ENCODE measurements around the gene DDX39B. TPM values are rescaled to one million over a fixed set of nuclear protein-coding genes. Genes with fewer than 3 reads are reported as not detected.
"Not testable (repeated sequence)": the region's sequence is repeated elsewhere in the genome, so short reads cannot be mapped to it uniquely, and the experiment has no call there.

Gene DDX39B
- total and polyA plus RNA-seq, 7 experiments from 2014 or later, result 106 to 761 (median 506) TPM

DNA sequence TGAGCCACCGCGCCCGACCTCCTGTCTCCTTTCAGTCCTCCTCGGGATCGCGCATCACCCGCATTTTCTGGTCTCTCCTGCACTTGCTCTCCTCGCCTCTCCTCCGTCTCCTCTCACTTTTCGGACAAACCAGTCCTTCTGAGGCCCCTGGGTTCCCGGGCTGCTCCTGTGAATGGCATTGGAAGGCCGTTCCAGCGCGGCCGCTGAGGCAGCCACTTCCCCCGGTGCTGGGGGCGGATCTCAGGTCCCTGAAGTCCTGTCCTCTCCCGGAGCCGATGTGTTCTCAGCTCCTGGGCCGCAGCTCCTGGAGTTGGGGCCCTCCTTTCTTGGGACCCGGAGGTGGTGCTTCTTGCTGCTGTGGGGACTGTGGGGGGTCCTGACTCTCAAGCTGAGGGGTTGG lies 43.1 kb downstream of the DDX39B start:
- no peaks in the 10 kb centered on the region for H3K27me3 Mint-ChIP-seq
- ChIA-PET CTCF (interaction anchor here (1.0 kb wide), 1 partner anchor 35 kb away, joined by 3 read pairs; no protein-coding TSS in a partner anchor), POLR2A (interaction anchor here (1.2 to 7.8 kb wide), 2 partner anchors 36 to 41 kb away, joined by 3 to 77 read pairs; partner anchors contain the start of gene DDX39B)
- H3K36me3 Mint-ChIP-seq, result peaks cover 0 to 16% (median 0%) of the 10 kb centered on the region in 5 donors
- Histone ChIP-seq H3K4me3 (ENCODE audit: low read length) (no peak overlapping the region), H3K27me3 (ENCODE audit: control insufficient read depth in 2 of 2, insufficient read depth in 2 of 2, low read length in 2 of 2) (no peaks in the 10 kb centered on the region), H3K36me3 (ENCODE audit: control insufficient read depth in 2 of 3, insufficient read depth in 3 of 3, low read length in 3 of 3) (peaks cover 0 to 8% (median 0%) of the 10 kb centered on the region in 3 experiments), H3K4me1 (ENCODE audit: control insufficient read depth in 2 of 2, insufficient read depth in 2 of 2, low read length in 2 of 2) (peaks cover 8 to 20% of the 10 kb centered on the region in 2 donors), H3K9me3 (ENCODE audit: control insufficient read depth in 2 of 3, low read length in 3 of 3) (no peaks in the 10 kb centered on the region), H3K27ac (ENCODE audit: low read depth, low read length) (no peak overlapping the region)
- H3K9me3 Mint-ChIP-seq, result no peaks in the 10 kb centered on the region
- intact Hi-C loops (cut with micrococcal nuclease), result loop anchor here (10.0 kb wide), 3 partner anchors 336 to 696 kb away; partner anchors contain the start of genes GPSM3 (in 1 of the 2), NEU1 (in 1 of the 2) and PBX2 (in 1 of the 2)
- H3K4me3 Mint-ChIP-seq, result peak overlapping the region; percentile 86 to 95 (median 90)
- no peak for ATAC-seq
- H3K4me1 Mint-ChIP-seq, result peaks cover 34 to 76% (median 69%) of the 10 kb centered on the region in 7 donors
- peak overlapping the region; percentile 55 to 91 (median 83) for H3K27ac Mint-ChIP-seq
- DNase-seq, result no peak

DNA sequence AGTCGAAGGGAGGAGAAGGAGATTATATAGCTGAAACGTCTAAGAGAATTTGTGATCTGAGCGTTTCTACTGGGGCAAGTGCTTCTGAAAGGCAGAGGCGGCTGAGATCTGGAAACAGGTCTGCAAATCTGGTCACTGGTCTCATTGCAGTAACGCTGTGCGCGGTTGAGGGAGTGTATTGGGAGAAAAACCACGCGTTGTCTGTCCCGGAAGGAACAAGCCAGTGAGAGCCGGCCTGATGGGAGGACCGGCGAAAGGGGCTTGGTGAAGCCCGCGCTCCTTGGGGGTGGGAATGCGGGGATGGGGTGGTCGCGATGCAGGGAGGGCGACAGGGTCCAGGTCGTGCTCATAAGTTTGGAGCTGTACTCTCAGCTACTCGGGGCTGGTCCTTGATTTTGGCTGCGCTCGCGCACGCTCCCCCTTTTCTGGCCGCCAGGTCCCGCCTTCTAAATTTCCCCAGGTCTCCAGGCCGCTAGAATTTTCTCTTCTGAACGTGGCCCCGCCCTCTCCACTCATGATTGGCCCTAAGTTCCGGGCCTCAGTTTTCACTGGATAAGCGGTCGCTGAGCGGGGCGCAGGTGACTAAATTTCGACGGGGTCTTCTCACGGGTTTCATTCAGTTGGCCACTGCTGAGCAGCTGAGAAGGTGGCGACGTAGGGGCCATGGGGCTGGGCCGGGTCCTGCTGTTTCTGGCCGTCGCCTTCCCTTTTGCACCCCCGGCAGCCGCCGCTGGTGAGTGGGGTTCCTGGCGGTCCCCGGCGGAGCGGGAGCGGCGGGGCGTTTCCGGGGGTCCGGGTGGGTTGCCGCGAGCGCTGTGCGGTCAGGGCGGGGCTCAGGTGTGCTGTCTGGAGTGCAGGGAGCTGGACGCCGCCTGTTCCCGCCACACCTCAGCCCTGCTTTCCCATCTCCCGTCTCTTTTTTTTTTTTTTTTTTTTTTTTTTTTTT lies 44.0 kb downstream of the DDX39B start, which contains the start of gene MICB:
Gene MICB, plus strand, starts transcription at position 615 of the 946 bp plus-strand sequence. Its CDS starts 49 bp downstream, at position 664.
- Mint-ChIP-seq H3K9me3 (no peaks in the 10 kb centered on the region), H3K27ac (peak within 1 kb of the TSS; percentile 84 to 95 (median 88)), H3K4me3 (peak within 1 kb of the TSS; percentile 87 to 95 (median 91)), H3K36me3 (peaks cover 0 to 18% (median 0%) of the 10 kb centered on the region in 5 donors), H3K27me3 (no peaks in the 10 kb centered on the region), H3K4me1 (peaks cover 40 to 75% (median 70%) of the 10 kb centered on the region in 7 donors)
- peaks cover 0 to 8% (median 0%) of the 10 kb centered on the region in 3 experiments for H3K36me3 ChIP-seq (ENCODE audit: control insufficient read depth in 2 of 3, insufficient read depth in 3 of 3, low read length in 3 of 3)
- ATAC-seq (peak; percentile 88), DNase-seq (peak; percentile 61 to 88 (median 79))
- peak within 1 kb of the TSS; percentile 91 for H3K4me3 ChIP-seq (ENCODE audit: low read length)
- no peaks in the 10 kb centered on the region for H3K9me3 ChIP-seq (ENCODE audit: control insufficient read depth in 2 of 3, low read length in 3 of 3)
- ChIA-PET POLR2A (interaction anchor here (0.7 to 7.8 kb wide), 6 partner anchors 13 to 125 kb away, joined by 3 to 77 read pairs (median 3); partner anchors contain the start of gene DDX39B), CTCF (interaction anchor here (0.8 to 1.0 kb wide), 2 partner anchors 34 to 125 kb away, joined by 3 read pairs; no protein-coding TSS in a partner anchor)
- H3K4me1 ChIP-seq (ENCODE audit: control insufficient read depth in 2 of 2, insufficient read depth in 2 of 2, low read length in 2 of 2), result peaks cover 14 to 24% of the 10 kb centered on the region in 2 donors
- intact Hi-C loops (cut with micrococcal nuclease), result loop anchor here (1.0 to 10.0 kb wide), 4 partner anchors 44 to 697 kb away; partner anchors contain the start of genes DDX39B (in 1 of the 2), GPSM3 (in 1 of the 2), NEU1 (in 1 of the 2) and PBX2 (in 1 of the 2)
- no peaks in the 10 kb centered on the region for H3K27me3 ChIP-seq (ENCODE audit: control insufficient read depth in 2 of 2, insufficient read depth in 2 of 2, low read length in 2 of 2)
- peak within 1 kb of the TSS; percentile 86 for H3K27ac ChIP-seq (ENCODE audit: low read depth, low read length)

DNA sequence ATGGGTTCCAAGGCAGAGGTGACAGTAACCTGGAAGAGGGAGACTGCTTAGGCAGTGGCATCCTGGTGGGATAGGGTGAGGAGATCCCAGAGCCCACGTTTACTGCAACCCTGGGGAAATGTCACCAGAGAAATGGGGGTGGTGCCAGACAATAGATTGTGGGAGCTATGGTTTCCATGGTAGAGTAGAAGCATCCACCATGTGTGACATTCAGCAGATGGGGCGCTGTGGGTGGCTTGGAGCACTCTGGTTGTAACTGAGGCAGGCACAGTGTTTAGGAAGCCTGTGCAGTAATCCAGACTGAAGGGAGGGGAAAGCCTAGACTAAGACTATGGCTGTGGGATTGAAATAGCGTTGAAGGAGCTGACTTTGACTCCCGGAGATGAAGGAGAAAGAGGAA lies 45.0 kb downstream of the DDX39B start:
- H3K27ac Mint-ChIP-seq, result peak overlapping the region; percentile 76 to 95 (median 88)
- DNase-seq, result peak in 1 of 9 donors; percentile 19
- peak overlapping the region; percentile 86 for H3K27ac ChIP-seq (ENCODE audit: low read depth, low read length)
- not testable (repeated sequence) for H3K9me3 ChIP-seq (ENCODE audit: control insufficient read depth in 2 of 3, low read length in 3 of 3); H3K27me3 Mint-ChIP-seq; H3K36me3 ChIP-seq (ENCODE audit: control insufficient read depth in 2 of 3, insufficient read depth in 3 of 3, low read length in 3 of 3); ATAC-seq; H3K27me3 ChIP-seq (ENCODE audit: control insufficient read depth in 2 of 2, insufficient read depth in 2 of 2, low read length in 2 of 2); H3K9me3 Mint-ChIP-seq
- H3K4me1 ChIP-seq (ENCODE audit: control insufficient read depth in 2 of 2, insufficient read depth in 2 of 2, low read length in 2 of 2), result peaks cover 17 to 24% of the 10 kb centered on the region in 2 donors
- intact Hi-C loops (cut with micrococcal nuclease), result loop anchor here (1.0 to 10.0 kb wide), 4 partner anchors 45 to 698 kb away; partner anchors contain the start of genes DDX39B (in 1 of the 2), GPSM3 (in 1 of the 2), NEU1 (in 1 of the 2) and PBX2 (in 1 of the 2)
- peaks cover 0 to 14% (median 0%) of the 10 kb centered on the region in 5 donors for H3K36me3 Mint-ChIP-seq
- CTCF ChIA-PET, result interaction anchor here (0.8 kb wide), 1 partner anchor 126 kb away, joined by 3 read pairs; no protein-coding TSS in a partner anchor
- H3K4me1 Mint-ChIP-seq, result peaks cover 42 to 73% (median 67%) of the 10 kb centered on the region in 7 donors
- POLR2A ChIA-PET, result interaction anchor here (0.6 to 7.8 kb wide), 6 partner anchors 13 to 286 kb away, joined by 3 to 77 read pairs (median 3); partner anchors contain the start of gene DDX39B
- H3K4me3 Mint-ChIP-seq, result peak overlapping the region; percentile 87 to 95 (median 91)
- peak overlapping the region; percentile 91 for H3K4me3 ChIP-seq (ENCODE audit: low read length)

DNA sequence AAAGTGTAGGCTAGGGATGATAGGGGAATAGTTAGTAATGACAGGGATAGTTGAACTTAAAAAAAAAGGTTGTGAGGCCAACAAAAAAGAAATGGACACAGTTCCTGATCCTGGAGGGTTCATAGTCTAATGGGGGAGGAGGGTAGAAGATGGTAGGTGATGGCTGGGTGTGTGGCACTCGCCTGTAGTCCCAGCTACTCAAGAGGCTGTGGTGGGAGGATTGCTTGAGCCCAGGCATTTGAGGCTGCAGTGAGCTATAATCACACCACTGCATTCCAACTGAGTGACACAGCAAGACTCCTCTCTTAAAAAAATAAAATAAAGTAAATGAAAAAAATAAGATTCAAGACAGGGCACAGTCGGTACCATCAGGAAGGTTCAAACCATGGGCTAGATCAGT lies 46.2 kb downstream of the DDX39B start:
- H3K4me1 Mint-ChIP-seq, result peaks cover 41 to 65% (median 60%) of the 10 kb centered on the region in 7 donors
- POLR2A ChIA-PET, result interaction anchor here (0.6 to 7.8 kb wide), 10 partner anchors 40 to 101 kb away, joined by 3 to 77 read pairs (median 5); partner anchors contain the start of genes ATP6V1G2, DDX39B, LTB and NFKBIL1

DNA sequence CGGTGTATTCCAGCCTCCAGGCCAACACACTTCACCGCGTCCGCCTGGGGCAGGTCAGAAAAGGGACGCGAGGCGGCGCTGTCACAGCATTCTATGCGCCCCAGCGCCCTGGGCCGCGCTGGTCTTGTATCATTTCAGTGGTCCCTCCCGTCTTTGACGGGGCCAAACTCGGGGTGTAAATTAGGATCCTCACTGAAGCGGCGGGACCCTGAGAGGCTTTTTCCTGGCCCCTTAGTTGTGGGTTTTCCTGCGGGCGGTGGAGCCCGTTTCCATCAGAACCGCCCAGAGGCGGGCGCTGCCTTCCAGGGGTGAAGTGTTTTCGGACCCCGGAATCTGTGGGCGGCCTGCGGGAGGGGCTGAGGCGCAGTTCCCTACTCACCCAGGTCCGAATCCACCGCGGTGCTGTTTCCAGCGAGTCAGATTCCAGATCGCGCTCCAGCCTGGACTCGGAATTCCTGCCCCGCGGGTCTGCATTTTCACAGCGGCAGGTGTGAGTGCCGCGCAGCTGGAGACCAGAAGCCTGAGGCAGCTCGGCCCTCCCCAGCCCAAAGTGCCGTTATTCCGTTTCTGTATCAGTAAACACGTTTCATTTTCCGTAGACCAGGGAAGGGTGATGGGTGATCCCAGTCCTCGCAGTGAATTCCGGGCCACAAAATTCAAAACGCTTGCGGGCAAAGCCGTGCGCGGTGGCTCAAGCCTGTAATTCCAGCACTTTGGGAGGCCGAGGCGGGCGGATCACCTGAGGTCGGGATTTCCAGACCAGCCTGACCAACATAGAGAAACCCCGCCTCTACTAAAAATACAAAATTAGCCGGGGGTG lies 47.7 kb downstream of the DDX39B start:
- peaks cover 0 to 16% (median 0%) of the 10 kb centered on the region in 5 donors for H3K36me3 Mint-ChIP-seq
- Histone ChIP-seq H3K27ac (ENCODE audit: low read depth, low read length) (peak overlapping the region; percentile 81), H3K36me3 (ENCODE audit: control insufficient read depth in 2 of 3, insufficient read depth in 3 of 3, low read length in 3 of 3) (peaks cover 0 to 8% (median 0%) of the 10 kb centered on the region in 3 experiments), H3K9me3 (ENCODE audit: control insufficient read depth in 2 of 3, low read length in 3 of 3) (no peaks in the 10 kb centered on the region), H3K27me3 (ENCODE audit: control insufficient read depth in 2 of 2, insufficient read depth in 2 of 2, low read length in 2 of 2) (no peaks in the 10 kb centered on the region), H3K4me1 (ENCODE audit: control insufficient read depth in 2 of 2, insufficient read depth in 2 of 2, low read length in 2 of 2) (peaks cover 17 to 24% of the 10 kb centered on the region in 2 donors), H3K4me3 (ENCODE audit: low read length) (peak overlapping the region; percentile 87)
- H3K4me1 Mint-ChIP-seq, result peaks cover 41 to 61% (median 50%) of the 10 kb centered on the region in 7 donors
- ChIA-PET POLR2A (interaction anchor here (0.7 to 7.8 kb wide), 13 partner anchors 24 to 104 kb away, joined by 3 to 77 read pairs (median 5); partner anchors contain the start of genes ATP6V1G2, DDX39B, LTB and NFKBIL1), CTCF (interaction anchor here (0.5 to 4.2 kb wide), 11 partner anchors 11 to 491 kb away, joined by 3 to 35 read pairs (median 4); partner anchors contain the start of genes DDX39B, LTB, NCR3 and NEU1)
- H3K27me3 Mint-ChIP-seq, result no peaks in the 10 kb centered on the region
- peak; percentile 65 for ATAC-seq
- peak; percentile 33 to 78 (median 62) for DNase-seq
- H3K4me3 Mint-ChIP-seq, result peak overlapping the region; percentile 78 to 93 (median 88)
- no peaks in the 10 kb centered on the region for H3K9me3 Mint-ChIP-seq
- intact Hi-C loops (cut with micrococcal nuclease), result loop anchor here (1.0 to 10.0 kb wide), 11 partner anchors 47 to 701 kb away; partner anchors contain the start of genes BAG6 (in 1 of the 2), CSNK2B (in 1 of the 2), GPSM3 (in 1 of the 2) and LY6G5B (in 1 of the 2)
- H3K27ac Mint-ChIP-seq, result peak overlapping the region; percentile 36 to 98 (median 87)

More for the DNA sequence above, 46.2 kb downstream of the DDX39B start:
- Mint-ChIP-seq H3K4me3 (peak overlapping the region; percentile 78 to 93 (median 88)), H3K27me3 (no peaks in the 10 kb centered on the region), H3K27ac (peak overlapping the region; percentile 36 to 96 (median 87)), H3K9me3 (no peaks in the 10 kb centered on the region), H3K36me3 (peaks cover 0 to 16% (median 0%) of the 10 kb centered on the region in 5 donors)
- Histone ChIP-seq H3K27ac (ENCODE audit: low read depth, low read length) (peak overlapping the region; percentile 81), H3K36me3 (ENCODE audit: control insufficient read depth in 2 of 3, insufficient read depth in 3 of 3, low read length in 3 of 3) (peaks cover 0 to 8% (median 0%) of the 10 kb centered on the region in 3 experiments), H3K9me3 (ENCODE audit: control insufficient read depth in 2 of 3, low read length in 3 of 3) (no peaks in the 10 kb centered on the region), H3K4me1 (ENCODE audit: control insufficient read depth in 2 of 2, insufficient read depth in 2 of 2, low read length in 2 of 2) (peaks cover 17 to 24% of the 10 kb centered on the region in 2 donors), H3K4me3 (ENCODE audit: low read length) (peak overlapping the region; percentile 87), H3K27me3 (ENCODE audit: control insufficient read depth in 2 of 2, insufficient read depth in 2 of 2, low read length in 2 of 2) (no peaks in the 10 kb centered on the region)
- CTCF ChIA-PET, result interaction anchor here (3.8 to 4.2 kb wide), 2 partner anchors 46 to 102 kb away, joined by 28 to 35 read pairs; partner anchors contain the start of gene DDX39B
- intact Hi-C loops (cut with micrococcal nuclease), result loop anchor here (2.0 to 10.0 kb wide), 5 partner anchors 101 to 699 kb away; partner anchors contain the start of genes BAG6 (in 1 of the 2), GPSM3 (in 1 of the 2), NEU1 (in 1 of the 2) and PBX2 (in 1 of the 2)
- DNase-seq (no peak), ATAC-seq (no peak)
